ENCODE results near the gene KRT80. TPM values are rescaled to one million over a fixed set of nuclear protein-coding genes. Genes with fewer than 3 reads are reported as not detected.

Gene KRT80
- total RNA-seq, 2 experiments from 2014 or later, result not detected

GRCh38 chr12:52170827-52171226 is 21.0 kb downstream of the KRT80 start:
- intact Hi-C loops (cut with DNase I, micrococcal nuclease), result no loop called here
- TF ChIP-seq CTCF (IDR thresholded peaks at IDR 0.05), result no peak
- ChIA-PET POLR2A (no interaction called here), CTCF (interaction anchor here (0.6 kb wide), 1 partner anchor 614 kb away, joined by 3 read pairs; no protein-coding TSS in a partner anchor)
- DNase-seq (no peak), ATAC-seq (ENCODE audit: poor library complexity) (no peak)
- Mint-ChIP-seq H3K9me3 (no peaks in the 10 kb centered on the region), H3K27ac (no peak overlapping the region), H3K36me3 (ENCODE audit: low read depth) (no peaks in the 10 kb centered on the region), H3K4me3 (no peak overlapping the region), H3K27me3 (no peaks in the 10 kb centered on the region), H3K4me1 (ENCODE audit: low read depth) (no peaks in the 10 kb centered on the region)
- Histone ChIP-seq H3K4me1 (ENCODE audit: insufficient read depth, low read length) (no peaks in the 10 kb centered on the region), H3K27me3 (ENCODE audit: control insufficient read depth in 1 of 2, insufficient read depth in 2 of 2, low read length in 2 of 2) (no peaks in the 10 kb centered on the region), H3K9me3 (ENCODE audit: control insufficient read depth in 1 of 2, insufficient read depth in 1 of 2, low read length in 2 of 2) (no peaks in the 10 kb centered on the region), H3K4me3 (ENCODE audit: low read length) (no peak overlapping the region), H3K27ac (ENCODE audit: low read depth in 1 of 2, low read length in 2 of 2) (no peak overlapping the region), H3K36me3 (ENCODE audit: insufficient read depth, low read length) (no peaks in the 10 kb centered on the region)

GRCh38 chr12:52169886-52170285 is 21.9 kb downstream of the KRT80 start:
- Mint-ChIP-seq H3K9me3 (no peaks in the 10 kb centered on the region), H3K27me3 (no peaks in the 10 kb centered on the region), H3K4me1 (ENCODE audit: low read depth) (no peaks in the 10 kb centered on the region), H3K27ac (no peak overlapping the region), H3K4me3 (no peak overlapping the region), H3K36me3 (ENCODE audit: low read depth) (no peaks in the 10 kb centered on the region)
- H3K4me1 ChIP-seq (ENCODE audit: insufficient read depth, low read length), result no peaks in the 10 kb centered on the region
- ChIA-PET POLR2A (no interaction called here), CTCF (no interaction called here)
- H3K9me3 ChIP-seq (ENCODE audit: control insufficient read depth in 1 of 2, insufficient read depth in 1 of 2, low read length in 2 of 2), result no peaks in the 10 kb centered on the region
- no peak overlapping the region for H3K4me3 ChIP-seq (ENCODE audit: low read length)
- no peaks in the 10 kb centered on the region for H3K27me3 ChIP-seq (ENCODE audit: control insufficient read depth in 1 of 2, insufficient read depth in 2 of 2, low read length in 2 of 2)
- no peaks in the 10 kb centered on the region for H3K36me3 ChIP-seq (ENCODE audit: insufficient read depth, low read length)
- DNase-seq (no peak), ATAC-seq (ENCODE audit: poor library complexity) (no peak)
- intact Hi-C loops (cut with DNase I, micrococcal nuclease), result no loop called here
- H3K27ac ChIP-seq (ENCODE audit: low read depth in 1 of 2, low read length in 2 of 2), result no peak overlapping the region
- TF ChIP-seq CTCF (IDR thresholded peaks at IDR 0.05), result no peak

GRCh38 chr12:52168019-52168717 is 23.6 kb downstream of the KRT80 start:
- no peaks in the 10 kb centered on the region for H3K27me3 ChIP-seq (ENCODE audit: control insufficient read depth in 1 of 2, insufficient read depth in 2 of 2, low read length in 2 of 2)
- Mint-ChIP-seq H3K36me3 (ENCODE audit: low read depth) (no peaks in the 10 kb centered on the region), H3K27ac (no peak overlapping the region), H3K9me3 (no peaks in the 10 kb centered on the region), H3K4me1 (ENCODE audit: low read depth) (no peaks in the 10 kb centered on the region), H3K27me3 (no peaks in the 10 kb centered on the region), H3K4me3 (no peak overlapping the region)
- no peak overlapping the region for H3K4me3 ChIP-seq (ENCODE audit: low read length)
- no peak for DNase-seq
- no peak overlapping the region for H3K27ac ChIP-seq (ENCODE audit: low read depth in 1 of 2, low read length in 2 of 2)
- ChIA-PET CTCF (no interaction called here), POLR2A (no interaction called here)
- H3K4me1 ChIP-seq (ENCODE audit: insufficient read depth, low read length), result peaks cover 8% of the 10 kb centered on the region
- H3K36me3 ChIP-seq (ENCODE audit: insufficient read depth, low read length), result no peaks in the 10 kb centered on the region
- no peak for TF ChIP-seq CTCF (IDR thresholded peaks at IDR 0.05)
- no peak for ATAC-seq (ENCODE audit: poor library complexity)
- no peaks in the 10 kb centered on the region for H3K9me3 ChIP-seq (ENCODE audit: control insufficient read depth in 1 of 2, insufficient read depth in 1 of 2, low read length in 2 of 2)
- intact Hi-C loops (cut with DNase I, micrococcal nuclease), result no loop called here
